A549 (cell line): ENCODE measurements around the gene SRCIN1.

ENCODE experiments used
- BHLHE40 ChIP-seq: IDR thresholded peaks from 2 replicates; pipeline ENCODE4 v1.6.1; 2012; ENCODE audit warnings: low read depth, low read length, inconsistent platforms
- CEBPB ChIP-seq, 2 experiments: fragments of >200 bp in 1 of 2; sonication (Bioruptor Twin) in 1 of 2; formaldehyde crosslinking in 1 of 2; IDR thresholded peaks; 2 replicates each; pipeline ENCODE4 v1.6.1; 2012 to 2016
- CHD2 ChIP-seq: fragments of 150-350 bp; IDR thresholded peaks from 2 replicates; pipeline ENCODE4 v1.6.1; 2014; ENCODE audit warnings: low read length; ENCODE audit not compliant: partially characterized antibody
- EP300 ChIP-seq, 2 experiments: fragments of >200 bp; sonication (Bioruptor Twin); formaldehyde crosslinking; IDR thresholded peaks; 2 replicates in 1 of 2; 3 replicates in 1 of 2; pipeline ENCODE4 v1.6.1; 2016 to 2017
- ESRRA ChIP-seq: fragments of 150-350 bp; IDR thresholded peaks from 2 replicates; pipeline ENCODE4 v1.6.1; 2014; ENCODE audit warnings: mild to moderate bottlenecking, low read length, borderline replicate concordance
- HDAC2 ChIP-seq: fragments of 200-600 bp; sonication (generic); IDR thresholded peaks from 2 replicates; pipeline ENCODE4 v1.6.1; 2016
- HOXB5 ChIP-seq: fragments of 250-450 bp; sonication (Bioruptor Pico); IDR thresholded peaks from 2 replicates; pipeline ENCODE4 v1.5.0; 2020; ENCODE audit warnings: mild to moderate bottlenecking, moderate library complexity
- POLR2A ChIP-seq: IDR thresholded peaks from 2 replicates; pipeline ENCODE4 v1.6.1; 2012; ENCODE audit warnings: mild to moderate bottlenecking, low read length
- RCOR1 ChIP-seq: fragments of 150-350 bp; IDR thresholded peaks from 2 replicates; pipeline ENCODE4 v1.6.1; 2014; ENCODE audit warnings: antibody characterized with exemption, low read length, low read depth
- RNF2 ChIP-seq: fragments of 200-600 bp; sonication (generic); IDR thresholded peaks from 2 replicates; pipeline ENCODE4 v1.6.1; 2016; ENCODE audit warnings: low read depth, mild to moderate bottlenecking, antibody characterized with exemption, moderate library complexity, borderline replicate concordance
- TF ChIP-seq, protein P1 (sequence below): fragments of >200 bp; sonication (Bioruptor Twin); formaldehyde crosslinking; IDR thresholded peaks from 3 replicates; pipeline ENCODE4 v1.5.1; 2016
- TF ChIP-seq, protein P2 (sequence below): IDR thresholded peaks from 2 replicates; pipeline ENCODE4 v1.6.1; 2012
- TF ChIP-seq, protein P3 (sequence below): fragments of 250-450 bp; sonication (Bioruptor Pico); IDR thresholded peaks from 2 replicates; pipeline ENCODE4 v1.5.0; 2021; ENCODE audit warnings: mild to moderate bottlenecking, moderate library complexity, borderline replicate concordance

DNA sequence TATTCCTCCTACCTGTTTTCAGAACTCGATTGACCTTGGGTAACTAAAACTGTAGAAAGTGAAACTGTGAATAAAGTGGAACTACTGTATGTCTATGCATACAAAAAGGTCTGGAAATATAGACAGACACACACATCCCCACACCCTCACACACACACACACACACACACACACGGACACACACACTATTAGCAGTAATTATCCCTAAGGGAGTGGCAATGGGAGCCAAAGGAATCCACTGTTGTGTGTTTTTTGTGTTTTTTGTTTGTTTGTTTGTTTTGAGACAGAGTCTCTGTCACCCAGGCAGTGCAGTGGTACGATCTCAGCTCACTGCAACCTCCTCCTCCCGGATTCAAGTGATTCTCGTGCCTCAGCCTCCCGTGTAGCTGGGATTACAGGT, 26.6 kb upstream of the SRCIN1 start:
- TF ChIP-seq, protein P1, sequence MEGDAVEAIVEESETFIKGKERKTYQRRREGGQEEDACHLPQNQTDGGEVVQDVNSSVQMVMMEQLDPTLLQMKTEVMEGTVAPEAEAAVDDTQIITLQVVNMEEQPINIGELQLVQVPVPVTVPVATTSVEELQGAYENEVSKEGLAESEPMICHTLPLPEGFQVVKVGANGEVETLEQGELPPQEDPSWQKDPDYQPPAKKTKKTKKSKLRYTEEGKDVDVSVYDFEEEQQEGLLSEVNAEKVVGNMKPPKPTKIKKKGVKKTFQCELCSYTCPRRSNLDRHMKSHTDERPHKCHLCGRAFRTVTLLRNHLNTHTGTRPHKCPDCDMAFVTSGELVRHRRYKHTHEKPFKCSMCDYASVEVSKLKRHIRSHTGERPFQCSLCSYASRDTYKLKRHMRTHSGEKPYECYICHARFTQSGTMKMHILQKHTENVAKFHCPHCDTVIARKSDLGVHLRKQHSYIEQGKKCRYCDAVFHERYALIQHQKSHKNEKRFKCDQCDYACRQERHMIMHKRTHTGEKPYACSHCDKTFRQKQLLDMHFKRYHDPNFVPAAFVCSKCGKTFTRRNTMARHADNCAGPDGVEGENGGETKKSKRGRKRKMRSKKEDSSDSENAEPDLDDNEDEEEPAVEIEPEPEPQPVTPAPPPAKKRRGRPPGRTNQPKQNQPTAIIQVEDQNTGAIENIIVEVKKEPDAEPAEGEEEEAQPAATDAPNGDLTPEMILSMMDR, result no peak
- TF ChIP-seq HDAC2 (no peak), POLR2A (no peak), CEBPB (IDR thresholded peaks at IDR 0.05) (no peak), HOXB5 (no peak), RNF2 (no peak), BHLHE40 (no peak), CHD2 (no peak), RCOR1 (no peak), EP300 (IDR thresholded peaks at IDR 0.05) (no peak), ESRRA (no peak)
- TF ChIP-seq, protein P2, sequence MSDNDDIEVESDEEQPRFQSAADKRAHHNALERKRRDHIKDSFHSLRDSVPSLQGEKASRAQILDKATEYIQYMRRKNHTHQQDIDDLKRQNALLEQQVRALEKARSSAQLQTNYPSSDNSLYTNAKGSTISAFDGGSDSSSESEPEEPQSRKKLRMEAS, result no peak
- TF ChIP-seq, protein P3, sequence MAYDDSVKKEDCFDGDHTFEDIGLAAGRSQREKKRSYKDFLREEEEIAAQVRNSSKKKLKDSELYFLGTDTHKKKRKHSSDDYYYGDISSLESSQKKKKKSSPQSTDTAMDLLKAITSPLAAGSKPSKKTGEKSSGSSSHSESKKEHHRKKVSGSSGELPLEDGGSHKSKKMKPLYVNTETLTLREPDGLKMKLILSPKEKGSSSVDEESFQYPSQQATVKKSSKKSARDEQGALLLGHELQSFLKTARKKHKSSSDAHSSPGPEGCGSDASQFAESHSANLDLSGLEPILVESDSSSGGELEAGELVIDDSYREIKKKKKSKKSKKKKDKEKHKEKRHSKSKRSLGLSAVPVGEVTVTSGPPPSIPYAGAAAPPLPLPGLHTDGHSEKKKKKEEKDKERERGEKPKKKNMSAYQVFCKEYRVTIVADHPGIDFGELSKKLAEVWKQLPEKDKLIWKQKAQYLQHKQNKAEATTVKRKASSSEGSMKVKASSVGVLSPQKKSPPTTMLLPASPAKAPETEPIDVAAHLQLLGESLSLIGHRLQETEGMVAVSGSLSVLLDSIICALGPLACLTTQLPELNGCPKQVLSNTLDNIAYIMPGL (CRISPR knock-in tag), result no peak
